ENCODE results near the gene THSD4.

The THSD4 gene

GRCh38 chr15:71462638-71463037 is 347.4 kb downstream of the THSD4 start:
- H3K9me3 ChIP-seq (ENCODE audit: severe bottlenecking), result no peaks in the 10 kb centered on the region
- H3K27me3 ChIP-seq (ENCODE audit: insufficient read depth, low read depth, severe bottlenecking), result no peaks in the 10 kb centered on the region
- no peak for DNase-seq
- no peaks in the 10 kb centered on the region for H3K36me3 ChIP-seq
- TF ChIP-seq CTCF (IDR thresholded peaks at IDR 0.05; ENCODE audit: low read depth, low read length), result no peak
- no peak overlapping the region for H3K27ac ChIP-seq
- no peak overlapping the region for H3K4me3 ChIP-seq (ENCODE audit: low read depth, low read length)

GRCh38 chr15:71463156-71463665 is 347.9 kb downstream of the THSD4 start:
- Histone ChIP-seq H3K27me3 (ENCODE audit: insufficient read depth, low read depth, severe bottlenecking) (no peaks in the 10 kb centered on the region), H3K9me3 (ENCODE audit: severe bottlenecking) (no peaks in the 10 kb centered on the region), H3K4me3 (ENCODE audit: low read depth, low read length) (no peak overlapping the region), H3K36me3 (no peaks in the 10 kb centered on the region), H3K27ac (no peak overlapping the region)
- no peak for DNase-seq
- TF ChIP-seq CTCF (IDR thresholded peaks at IDR 0.05; ENCODE audit: low read depth, low read length), result no peak

GRCh38 chr15:71465131-71465955 is 350.1 kb downstream of the THSD4 start:
- DNase-seq, result no peak
- no peak overlapping the region for H3K4me3 ChIP-seq (ENCODE audit: low read depth, low read length)
- H3K36me3 ChIP-seq, result no peaks in the 10 kb centered on the region
- H3K27ac ChIP-seq, result no peak overlapping the region
- peaks cover 2% of the 10 kb centered on the region for H3K9me3 ChIP-seq (ENCODE audit: severe bottlenecking)
- H3K27me3 ChIP-seq (ENCODE audit: insufficient read depth, low read depth, severe bottlenecking), result no peaks in the 10 kb centered on the region
- no peak for TF ChIP-seq CTCF (IDR thresholded peaks at IDR 0.05; ENCODE audit: low read depth, low read length)

GRCh38 chr15:71468715-71469114 is 353.4 kb downstream of the THSD4 start:
- H3K9me3 ChIP-seq (ENCODE audit: severe bottlenecking), result peaks cover 2% of the 10 kb centered on the region
- no peak for DNase-seq
- H3K4me3 ChIP-seq (ENCODE audit: low read depth, low read length), result no peak overlapping the region
- TF ChIP-seq CTCF (IDR thresholded peaks at IDR 0.05; ENCODE audit: low read depth, low read length), result no peak
- no peaks in the 10 kb centered on the region for H3K27me3 ChIP-seq (ENCODE audit: insufficient read depth, low read depth, severe bottlenecking)
- H3K36me3 ChIP-seq, result no peaks in the 10 kb centered on the region
- H3K27ac ChIP-seq, result no peak overlapping the region

- no peak for TF ChIP-seq CTCF (IDR thresholded peaks at IDR 0.05; ENCODE audit: low read depth, low read length)
- Histone ChIP-seq H3K9me3 (ENCODE audit: severe bottlenecking) (peaks cover 2% of the 10 kb centered on the region), H3K4me3 (ENCODE audit: low read depth, low read length) (no peak overlapping the region), H3K27ac (no peak overlapping the region), H3K27me3 (ENCODE audit: insufficient read depth, low read depth, severe bottlenecking) (no peaks in the 10 kb centered on the region), H3K36me3 (no peaks in the 10 kb centered on the region)
- no peak for DNase-seq
Measured at GRCh38 chr15:71469413-71469812, 354.1 kb downstream of the THSD4 start.
